SJSA1 (cell line): ENCODE data around the gene UPK2. TPM values are rescaled to one million over a fixed set of nuclear protein-coding genes. Genes with fewer than 3 reads are reported as not detected.

Experiments used
- DNase-seq, 2 experiments: peaks; one replicate each; pipeline ENCODE4 v3.0.0-alpha.2; 2015 to 2020; ENCODE audit warnings: low spot score in 2 of 2, low read depth in 1 of 2
- H3K27ac ChIP-seq: fragments of 250-450 bp; sonication (Bioruptor Pico); 2 replicates; pipeline ENCODE4 v1.5.1; 2020; ENCODE audit warnings: mild to moderate bottlenecking, moderate library complexity
- H3K27me3 ChIP-seq: fragments of 250-450 bp; sonication (Bioruptor Pico); replicated peaks from 2 replicates; pipeline ENCODE4 v1.5.1; 2020; ENCODE audit warnings: mild to moderate bottlenecking, moderate library complexity
- H3K36me3 ChIP-seq: fragments of 250-450 bp; sonication (Bioruptor Pico); 2 replicates; pipeline ENCODE4 v1.5.1; 2020; ENCODE audit warnings: mild to moderate bottlenecking
- H3K4me1 ChIP-seq: fragments of 250-450 bp; sonication (Bioruptor Pico); replicated peaks from 2 replicates; pipeline ENCODE4 v1.6.1; 2021; ENCODE audit warnings: mild to moderate bottlenecking
- H3K4me3 ChIP-seq: fragments of 250-450 bp; sonication (Bioruptor Pico); 2 replicates; pipeline ENCODE4 v1.5.1; 2020; ENCODE audit warnings: mild to moderate bottlenecking
- H3K9me3 ChIP-seq: fragments of 250-450 bp; sonication (Bioruptor Pico); replicated peaks from 2 replicates; pipeline ENCODE4 v1.5.1; 2020; ENCODE audit warnings: mild to moderate bottlenecking
- total RNA-seq: library from RNA; depleted of rRNA; stranded (reverse); fragments of >200 nt; shearing (Covaris generic); gene quantifications from 2 replicates; pipeline ENCODE4 v1.2.3, GENCODE V29; 2014; rRNA removed

Gene UPK2
- total RNA-seq, result not detected in 2 replicates

DNA sequence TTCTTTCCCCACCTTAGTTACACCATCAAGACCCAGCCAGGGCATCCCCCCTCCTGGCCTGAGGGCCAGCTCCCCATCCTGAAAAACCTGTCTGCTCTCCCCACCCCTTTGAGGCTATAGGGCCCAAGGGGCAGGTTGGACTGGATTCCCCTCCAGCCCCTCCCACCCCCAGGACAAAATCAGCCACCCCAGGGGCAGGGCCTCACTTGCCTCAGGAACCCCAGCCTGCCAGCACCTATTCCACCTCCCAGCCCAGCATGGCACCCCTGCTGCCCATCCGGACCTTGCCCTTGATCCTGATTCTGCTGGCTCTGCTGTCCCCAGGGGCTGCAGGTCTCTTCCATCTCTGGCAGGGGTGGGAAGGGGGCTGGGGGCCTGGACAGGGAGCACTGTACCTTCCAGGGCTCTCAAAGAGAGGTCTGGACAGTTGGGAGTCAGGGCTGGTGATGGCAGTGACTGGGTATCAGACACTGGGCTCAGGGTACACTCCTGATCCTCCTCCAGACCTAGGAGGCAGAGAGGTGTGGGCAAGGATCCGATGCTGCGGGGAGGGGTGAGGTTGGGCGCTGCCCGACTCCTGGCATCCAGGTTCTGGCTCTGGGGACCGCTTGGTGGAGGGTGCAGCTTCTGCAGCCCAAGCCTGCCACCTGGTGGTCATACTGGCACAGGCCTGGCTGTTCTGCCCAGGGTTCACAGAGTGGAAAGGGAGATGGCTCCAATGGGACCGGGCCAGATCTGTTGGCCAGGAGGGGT, at the start of gene UPK2:
TSS of gene UPK2 (plus strand) at position 205 of the 753 bp plus-strand sequence. CDS start at position 258, 53 bp downstream.
- DNase-seq, result peak; percentile 45 to 74
- Histone ChIP-seq H3K27me3 (no peaks in the 10 kb centered on the region), H3K4me3 (no peak within 1 kb of the TSS), H3K9me3 (no peaks in the 10 kb centered on the region), H3K27ac (no peak within 1 kb of the TSS), H3K4me1 (no peaks in the 10 kb centered on the region), H3K36me3 (no peaks in the 10 kb centered on the region)

GRCh38 chr11:118907051-118908042, 48.8 kb upstream of the UPK2 start:
- Histone ChIP-seq H3K4me3 (no peak overlapping the region), H3K4me1 (peaks cover 50% of the 10 kb centered on the region), H3K36me3 (peaks cover 28% of the 10 kb centered on the region), H3K9me3 (no peaks in the 10 kb centered on the region), H3K27ac (no peak overlapping the region), H3K27me3 (no peaks in the 10 kb centered on the region)
- DNase-seq, result peak; percentile 68 to 71

DNA sequence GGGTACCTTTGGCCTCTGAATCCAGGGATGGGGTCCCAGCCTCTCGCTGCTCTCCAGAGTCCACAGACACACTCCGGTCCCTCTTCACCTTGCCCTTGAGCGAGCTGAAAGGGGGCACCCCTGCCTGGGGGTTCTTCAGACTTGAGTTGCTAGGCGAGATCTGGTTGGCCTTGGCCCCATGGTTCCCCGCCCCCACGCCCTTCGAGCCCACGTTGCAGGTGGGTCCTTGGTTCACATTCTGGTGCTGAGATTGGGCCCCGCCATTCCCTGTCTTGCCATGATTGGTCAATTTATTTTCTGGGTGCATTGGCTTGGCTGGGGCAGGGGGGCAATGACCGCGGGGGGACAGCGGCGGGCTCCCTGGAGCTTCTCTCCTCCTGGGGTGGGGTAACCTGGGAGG, 47.8 kb upstream of the UPK2 start:
- Histone ChIP-seq H3K27ac (no peak overlapping the region), H3K4me1 (peaks cover 60% of the 10 kb centered on the region), H3K27me3 (no peaks in the 10 kb centered on the region), H3K9me3 (no peaks in the 10 kb centered on the region), H3K4me3 (no peak overlapping the region), H3K36me3 (peaks cover 28% of the 10 kb centered on the region)
- no peak for DNase-seq

- Histone ChIP-seq H3K27me3 (no peaks in the 10 kb centered on the region), H3K9me3 (no peaks in the 10 kb centered on the region), H3K36me3 (peaks cover 24% of the 10 kb centered on the region), H3K4me1 (peaks cover 67% of the 10 kb centered on the region), H3K27ac (peak overlapping the region; percentile 94), H3K4me3 (peak overlapping the region; percentile 22)
- DNase-seq, result peak; percentile 69 to 75
Measured at GRCh38 chr11:118908901-118909618, 47.0 kb upstream of the UPK2 start.

DNA sequence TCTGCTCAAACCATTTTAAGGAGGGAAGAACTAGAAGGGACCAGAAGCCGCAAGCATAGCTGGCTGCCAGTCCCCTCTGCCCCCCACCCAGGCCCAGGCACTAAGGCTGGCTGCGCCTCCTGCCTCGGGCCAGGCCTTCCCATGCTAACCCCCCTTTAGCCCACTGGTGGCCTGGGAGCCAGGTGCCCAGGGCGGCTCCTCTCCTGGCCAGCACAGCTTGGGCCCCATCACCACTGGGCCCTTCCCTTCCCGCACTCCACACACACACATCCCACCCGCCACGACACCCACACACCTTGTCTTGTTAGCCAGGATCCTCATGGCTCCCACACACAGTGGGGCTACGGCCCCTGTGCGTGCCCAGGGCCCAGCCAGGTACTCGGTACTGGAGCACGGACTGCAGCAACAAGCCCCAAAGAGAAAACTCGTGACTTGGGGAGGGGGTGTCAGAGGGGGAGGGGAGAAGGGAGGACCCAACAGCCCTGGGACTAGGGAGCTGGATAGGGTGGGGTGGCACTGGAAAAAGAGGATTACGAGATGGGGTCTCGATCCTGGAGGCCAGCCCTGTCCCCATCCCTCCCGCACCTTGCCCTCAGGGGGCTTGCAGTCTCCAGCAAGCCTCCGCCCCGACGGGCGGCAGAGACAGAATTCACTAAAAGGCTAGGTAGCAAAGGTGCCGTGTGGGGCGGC, 46.3 kb upstream of the UPK2 start:
- peaks cover 20% of the 10 kb centered on the region for H3K36me3 ChIP-seq
- DNase-seq, result no peak
- H3K27me3 ChIP-seq, result no peaks in the 10 kb centered on the region
- peak overlapping the region; percentile 22 for H3K4me3 ChIP-seq
- no peaks in the 10 kb centered on the region for H3K9me3 ChIP-seq
- peak overlapping the region; percentile 94 for H3K27ac ChIP-seq
- H3K4me1 ChIP-seq, result peaks cover 74% of the 10 kb centered on the region

DNA sequence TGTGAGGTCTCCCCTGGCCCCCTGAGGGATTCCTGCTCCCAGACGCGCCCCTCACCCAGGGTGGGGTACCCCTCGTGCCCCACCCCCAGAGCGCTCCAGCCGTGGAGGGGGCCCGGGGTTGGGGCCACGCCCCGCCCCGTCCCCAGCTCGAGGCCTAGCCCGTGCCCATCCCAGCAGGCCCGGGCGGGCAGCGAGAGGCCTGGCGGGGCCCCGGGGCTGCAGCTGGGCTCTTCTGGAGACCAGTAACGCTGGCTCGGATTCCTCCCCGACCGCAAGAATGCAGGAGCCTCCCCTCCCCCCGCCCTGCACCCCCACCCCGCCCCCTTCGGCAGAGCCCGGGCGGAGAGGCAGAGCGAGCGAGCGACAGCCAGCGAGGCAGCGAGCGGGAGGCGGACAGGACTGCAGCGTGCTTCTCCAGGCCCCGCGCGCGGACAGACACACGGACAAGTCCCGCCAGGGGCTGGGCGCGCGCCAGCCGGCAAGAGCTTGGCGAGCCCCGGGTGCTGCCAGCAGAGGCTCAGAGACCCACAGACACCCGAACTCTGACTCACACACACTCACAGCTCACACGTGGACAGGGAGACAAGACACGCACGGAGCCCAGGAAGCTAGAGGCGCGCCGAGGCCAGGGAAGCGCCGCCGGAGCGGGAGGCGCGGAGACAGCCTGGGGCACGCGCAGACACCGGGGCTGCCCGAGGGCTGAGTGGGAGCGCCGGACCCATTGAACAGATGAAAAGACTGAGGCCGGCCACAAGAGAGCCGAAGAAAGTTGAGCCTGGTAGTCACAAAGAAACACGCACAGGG, 45.6 kb upstream of the UPK2 start:
- Histone ChIP-seq H3K4me3 (peak overlapping the region; percentile 30), H3K27ac (peak overlapping the region; percentile 94), H3K4me1 (peaks cover 76% of the 10 kb centered on the region), H3K36me3 (peaks cover 20% of the 10 kb centered on the region), H3K9me3 (no peaks in the 10 kb centered on the region), H3K27me3 (no peaks in the 10 kb centered on the region)
- peak; percentile 77 to 83 for DNase-seq

GRCh38 chr11:118911113-118911879, 44.8 kb upstream of the UPK2 start:
- Histone ChIP-seq H3K36me3 (peaks cover 15% of the 10 kb centered on the region), H3K27me3 (no peaks in the 10 kb centered on the region), H3K27ac (peak overlapping the region; percentile 94), H3K9me3 (no peaks in the 10 kb centered on the region), H3K4me1 (peaks cover 76% of the 10 kb centered on the region), H3K4me3 (no peak overlapping the region)
- peak; percentile 19 to 52 for DNase-seq

- Histone ChIP-seq H3K27ac (peak overlapping the region; percentile 94), H3K9me3 (no peaks in the 10 kb centered on the region), H3K4me3 (no peak overlapping the region), H3K4me1 (peaks cover 79% of the 10 kb centered on the region), H3K36me3 (peaks cover 8% of the 10 kb centered on the region), H3K27me3 (no peaks in the 10 kb centered on the region)
- DNase-seq, result peak; percentile 78 to 89
Measured at GRCh38 chr11:118911880-118912741, 44.0 kb upstream of the UPK2 start.

DNA sequence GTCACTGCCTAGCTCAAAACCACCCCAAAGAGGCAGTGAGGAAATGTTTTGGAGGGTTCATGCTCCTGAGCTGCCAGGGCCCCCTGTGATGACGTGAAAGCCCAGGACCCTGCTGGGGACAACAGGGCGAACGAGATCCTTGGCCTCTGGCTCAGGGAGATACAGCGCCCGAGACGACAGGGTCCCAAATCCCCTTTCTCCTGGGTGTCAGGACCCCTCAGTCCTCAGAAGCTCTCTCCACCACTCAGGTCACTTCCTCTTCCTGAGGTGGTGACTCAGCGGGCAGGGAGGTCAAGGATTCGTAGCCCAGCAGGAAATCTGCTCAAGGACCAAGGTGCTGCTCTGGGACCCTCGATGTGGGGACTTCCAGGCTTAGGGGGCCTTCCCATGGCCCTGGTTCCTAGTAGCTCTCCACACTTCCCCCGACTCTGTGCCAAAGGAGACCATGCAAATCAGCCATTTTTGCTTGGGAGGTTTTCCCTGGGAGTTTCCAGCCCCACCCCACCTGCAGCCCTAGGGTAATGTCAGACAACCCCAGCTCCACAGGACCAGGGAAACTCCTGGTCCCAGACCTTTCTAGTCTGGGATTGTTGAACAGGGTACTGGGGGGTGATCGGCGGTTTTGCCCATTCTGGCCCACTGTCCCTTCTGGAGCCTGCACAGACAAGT, 43.2 kb upstream of the UPK2 start:
- DNase-seq, result peak in 1 of 2 experiments; percentile 28
- Histone ChIP-seq H3K9me3 (no peaks in the 10 kb centered on the region), H3K27me3 (no peaks in the 10 kb centered on the region), H3K36me3 (peaks cover 7% of the 10 kb centered on the region; the same call in 1 of the 2 replicates), H3K4me3 (no peak overlapping the region), H3K27ac (peak overlapping the region; percentile 94), H3K4me1 (peaks cover 79% of the 10 kb centered on the region)

DNA sequence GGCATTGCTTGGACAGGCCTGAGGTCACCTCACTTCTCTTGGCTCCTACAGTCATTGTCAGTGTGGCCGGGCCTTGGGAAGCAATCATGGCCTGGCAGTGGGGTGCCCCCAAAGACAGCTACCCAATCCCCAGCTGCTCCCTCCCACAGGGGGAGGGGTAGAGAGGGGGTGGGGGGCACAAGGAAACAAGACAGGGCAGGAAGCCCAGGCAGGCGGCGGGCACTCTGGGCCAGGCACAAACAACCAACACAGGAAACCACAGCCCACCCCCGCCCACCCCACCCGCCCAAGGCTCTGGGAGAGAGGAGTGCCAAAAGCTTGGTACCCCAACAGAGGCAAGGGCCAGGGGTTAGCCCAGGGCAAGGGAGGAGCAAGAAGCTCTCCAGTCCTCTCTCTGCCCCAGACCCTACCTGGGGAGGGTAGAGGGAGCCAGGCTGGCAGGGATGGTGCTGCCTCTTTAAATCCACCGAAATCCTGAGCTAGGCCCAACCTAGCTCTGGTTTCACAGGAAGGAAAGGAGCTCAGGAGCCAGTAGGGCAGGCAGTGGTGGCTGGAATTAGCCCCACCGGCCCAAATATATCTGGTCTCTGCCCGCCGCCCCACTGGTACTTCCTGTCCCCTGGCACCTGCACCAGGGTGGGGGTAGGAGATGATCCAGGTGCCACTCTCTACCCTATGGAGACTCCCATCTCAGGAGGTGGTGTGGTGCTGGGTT, 42.5 kb upstream of the UPK2 start:
- H3K27ac ChIP-seq, result peak overlapping the region; percentile 94; the same call in 1 of the 2 replicates
- no peaks in the 10 kb centered on the region for H3K27me3 ChIP-seq
- H3K4me3 ChIP-seq, result no peak overlapping the region
- peaks cover 5% of the 10 kb centered on the region; the same call in 1 of the 2 replicates for H3K36me3 ChIP-seq
- no peaks in the 10 kb centered on the region for H3K9me3 ChIP-seq
- H3K4me1 ChIP-seq, result peaks cover 83% of the 10 kb centered on the region
- DNase-seq, result no peak
